Mucosa of rectum (tissue), 2 donors: ENCODE data around the gene SDHAF3.
"Not testable (repeated sequence)": the region's sequence is repeated elsewhere in the genome, so short reads cannot be mapped to it uniquely, and the experiment has no call there.

Experiments used
- H3K27ac ChIP-seq, 2 donors: one replicate each; pipeline ENCODE4 v1.7.0; 2013; ENCODE audit warnings: inconsistent platforms in 2 of 2, low read depth in 2 of 2, low read length in 2 of 2
- H3K27me3 ChIP-seq, 2 donors: one replicate each; pipeline ENCODE4 v1.7.0; 2013; ENCODE audit warnings: low read length in 2 of 2; ENCODE audit not compliant: control insufficient read depth in 2 of 2, insufficient read depth in 2 of 2
- H3K36me3 ChIP-seq, 2 donors: one replicate each; pipeline ENCODE4 v1.7.0; 2013; ENCODE audit warnings: low read length in 2 of 2; ENCODE audit not compliant: control insufficient read depth in 2 of 2, insufficient read depth in 2 of 2
- H3K4me1 ChIP-seq, 2 donors: one replicate each; pipeline ENCODE4 v1.7.0; 2013; ENCODE audit warnings: low read length in 2 of 2, mild to moderate bottlenecking in 1 of 2; ENCODE audit not compliant: control insufficient read depth in 2 of 2, insufficient read depth in 2 of 2
- H3K4me3 ChIP-seq, 2 donors: one replicate each; pipeline ENCODE4 v1.7.0; 2013; ENCODE audit warnings: low read length in 2 of 2
- H3K9ac ChIP-seq, 2 donors: one replicate each; pipeline ENCODE4 v1.7.0; 2013; ENCODE audit warnings: low read length in 2 of 2, low read depth in 1 of 2, mild to moderate bottlenecking in 1 of 2
- H3K9me3 ChIP-seq, 2 donors: one replicate each; pipeline ENCODE4 v1.7.0; 2013; ENCODE audit warnings: low read length in 2 of 2; ENCODE audit not compliant: control insufficient read depth in 2 of 2
- donor health status: healthy.
- donor health status: Normal muscosa, but diverticular disease.

Gene SDHAF3

GRCh38 chr7:97159984-97160383 is 42.5 kb downstream of the SDHAF3 start:
- not testable (repeated sequence) for H3K9me3 ChIP-seq, H3K36me3 ChIP-seq, H3K9ac ChIP-seq, H3K27me3 ChIP-seq, H3K4me1 ChIP-seq, H3K27ac ChIP-seq, H3K4me3 ChIP-seq

- not testable (repeated sequence) for H3K27ac ChIP-seq, H3K9ac ChIP-seq, H3K27me3 ChIP-seq, H3K36me3 ChIP-seq, H3K9me3 ChIP-seq, H3K4me3 ChIP-seq, H3K4me1 ChIP-seq
Observed at GRCh38 chr7:97161609-97162008, 44.1 kb downstream of the SDHAF3 start.

DNA sequence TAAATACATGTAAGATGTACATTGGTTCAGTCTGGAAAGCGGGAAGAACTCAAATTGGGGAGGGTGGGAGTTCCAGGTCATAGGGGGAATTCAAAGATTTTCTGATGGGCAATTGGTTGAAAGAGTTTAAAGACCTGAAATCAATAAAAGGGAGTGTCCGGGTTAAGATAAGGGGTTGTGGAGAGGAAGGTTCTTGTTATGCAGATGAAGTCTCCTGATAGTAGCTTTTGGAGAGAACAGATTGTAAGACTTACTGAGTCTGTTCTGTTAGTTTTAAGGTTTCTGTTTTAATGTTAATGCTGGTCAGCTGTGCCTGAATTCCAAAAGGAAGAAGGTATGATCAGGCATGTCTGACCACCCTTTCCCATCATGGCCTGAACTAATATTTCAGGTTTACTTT is 48.8 kb downstream of the SDHAF3 start:
- Histone ChIP-seq H3K27me3 (no peaks in the 10 kb centered on the region), H3K9ac (no peak overlapping the region), H3K4me3 (no peak overlapping the region), H3K4me1 (no peaks in the 10 kb centered on the region), H3K27ac (no peak overlapping the region), H3K36me3 (no peaks in the 10 kb centered on the region), H3K9me3 (no peaks in the 10 kb centered on the region)

GRCh38 chr7:97167176-97167575 is 49.7 kb downstream of the SDHAF3 start:
- Histone ChIP-seq H3K27ac (no peak overlapping the region), H3K9ac (no peak overlapping the region), H3K9me3 (no peaks in the 10 kb centered on the region), H3K4me1 (no peaks in the 10 kb centered on the region), H3K27me3 (no peaks in the 10 kb centered on the region), H3K4me3 (no peak overlapping the region), H3K36me3 (no peaks in the 10 kb centered on the region)

DNA sequence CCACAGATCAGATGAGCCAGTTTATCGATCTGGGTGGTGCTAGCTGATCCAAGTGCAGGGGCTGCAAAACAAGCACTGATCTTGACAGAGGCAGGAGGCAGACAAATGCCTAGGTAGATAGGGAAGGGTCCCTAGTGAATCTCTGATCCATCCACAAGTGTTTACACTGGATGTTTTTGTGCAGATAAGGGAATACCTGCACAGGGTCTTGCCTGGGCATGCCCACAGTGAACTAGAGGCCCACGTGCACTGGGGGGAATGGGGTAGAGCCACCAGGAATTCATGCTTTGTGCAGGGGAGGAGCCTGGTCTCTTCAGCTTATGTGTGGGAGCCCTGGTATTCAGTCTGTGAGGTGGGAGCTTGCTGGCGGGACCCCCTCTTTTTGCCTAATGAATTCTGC is 50.3 kb downstream of the SDHAF3 start:
- H3K4me3 ChIP-seq: no peak overlapping the region
- H3K36me3 ChIP-seq: no peaks in the 10 kb centered on the region
- no peaks in the 10 kb centered on the region for H3K9me3 ChIP-seq
- no peaks in the 10 kb centered on the region for H3K27me3 ChIP-seq
- H3K27ac ChIP-seq: no peak overlapping the region
- H3K9ac ChIP-seq: no peak overlapping the region
- no peaks in the 10 kb centered on the region for H3K4me1 ChIP-seq

- no peak overlapping the region for H3K9ac ChIP-seq
- H3K9me3 ChIP-seq: no peaks in the 10 kb centered on the region
- no peak overlapping the region for H3K4me3 ChIP-seq
- no peak overlapping the region for H3K27ac ChIP-seq
- no peaks in the 10 kb centered on the region for H3K4me1 ChIP-seq
- no peaks in the 10 kb centered on the region for H3K36me3 ChIP-seq
- H3K27me3 ChIP-seq: no peaks in the 10 kb centered on the region
Observed at GRCh38 chr7:97174303-97174702, 56.8 kb downstream of the SDHAF3 start.

DNA sequence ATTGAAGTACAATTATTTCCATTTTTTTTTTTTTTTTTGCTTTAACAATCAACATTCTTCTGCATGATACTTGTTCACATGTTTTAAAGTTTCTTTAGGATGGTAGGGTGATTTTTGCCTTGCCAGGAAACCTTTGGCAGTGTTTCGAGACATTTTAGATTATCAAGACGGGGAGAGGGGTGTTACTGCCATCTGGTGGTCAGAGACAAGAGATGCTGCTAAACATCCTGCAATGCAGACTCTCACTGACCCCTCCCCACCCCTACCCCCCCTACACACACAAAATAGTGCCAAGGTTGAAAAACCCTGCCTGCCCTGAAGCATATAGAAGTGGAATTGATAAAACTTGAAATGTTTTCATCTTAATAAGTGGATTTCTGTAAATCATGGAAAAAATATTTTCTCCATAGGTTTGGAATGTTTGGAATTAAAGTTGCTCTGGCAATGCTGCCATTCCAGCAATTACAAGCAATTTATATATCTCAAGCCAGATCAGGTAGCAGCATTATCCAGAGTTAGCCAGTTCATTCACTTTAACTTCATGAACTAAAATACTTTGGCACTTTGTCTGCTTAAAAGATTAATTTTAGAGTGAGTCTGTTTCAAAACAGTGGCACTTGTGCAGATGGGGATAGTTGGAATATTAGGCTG is 62.1 kb downstream of the SDHAF3 start:
- no peak overlapping the region for H3K27ac ChIP-seq
- H3K4me3 ChIP-seq: no peak overlapping the region
- no peaks in the 10 kb centered on the region for H3K4me1 ChIP-seq
- H3K9me3 ChIP-seq: no peaks in the 10 kb centered on the region
- no peak overlapping the region for H3K9ac ChIP-seq
- no peaks in the 10 kb centered on the region for H3K27me3 ChIP-seq
- no peaks in the 10 kb centered on the region for H3K36me3 ChIP-seq

DNA sequence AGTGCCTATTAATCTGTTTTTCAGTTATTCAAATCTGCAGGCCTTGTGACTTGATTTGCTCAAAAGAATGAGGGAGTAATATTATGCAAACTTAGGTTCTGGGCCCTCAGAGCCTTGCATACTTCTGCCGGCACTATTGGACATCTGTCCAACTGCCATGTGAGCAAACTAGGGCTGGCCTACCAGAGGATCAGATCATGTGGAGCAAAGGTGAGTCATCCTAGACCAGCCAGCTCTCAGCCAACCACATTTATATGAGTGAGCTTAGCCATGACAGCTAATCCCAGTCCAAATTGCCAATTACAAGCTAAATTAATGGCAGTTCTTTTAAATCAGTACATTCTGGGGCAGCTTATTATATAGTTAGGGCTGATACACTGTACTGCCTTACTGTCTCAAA is 69.6 kb downstream of the SDHAF3 start:
- no peaks in the 10 kb centered on the region for H3K27me3 ChIP-seq

GRCh38 chr7:97196174-97196573 is 78.7 kb downstream of the SDHAF3 start:
- H3K9me3 ChIP-seq, H3K4me3 ChIP-seq, H3K36me3 ChIP-seq, H3K27me3 ChIP-seq, H3K4me1 ChIP-seq, H3K27ac ChIP-seq, H3K9ac ChIP-seq: not testable (repeated sequence)

More for the DNA sequence above, 69.6 kb downstream of the SDHAF3 start:
- Histone ChIP-seq H3K27ac (no peak overlapping the region), H3K36me3 (no peaks in the 10 kb centered on the region), H3K4me3 (no peak overlapping the region), H3K9me3 (no peaks in the 10 kb centered on the region), H3K4me1 (no peaks in the 10 kb centered on the region), H3K9ac (no peak overlapping the region)

DNA sequence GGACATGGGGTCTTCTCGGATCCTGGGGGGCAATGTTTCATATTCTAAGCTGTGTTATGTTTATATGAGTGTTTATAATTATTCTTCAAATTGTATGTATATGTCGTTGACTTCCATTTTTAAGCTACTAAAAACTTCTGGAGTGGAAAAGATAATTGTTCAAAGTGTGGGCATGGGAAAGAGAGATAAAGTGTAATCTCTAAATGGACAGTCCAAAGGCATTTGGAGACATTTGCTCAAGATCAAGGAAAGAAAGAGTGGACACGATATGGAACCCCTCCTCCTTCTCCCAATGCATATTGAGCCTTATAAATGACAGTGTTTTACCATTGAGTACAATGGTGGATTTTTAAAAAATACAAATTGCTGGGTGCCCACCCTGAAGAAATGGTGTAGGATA is 81.1 kb downstream of the SDHAF3 start:
- H3K36me3 ChIP-seq: no peaks in the 10 kb centered on the region
- H3K4me1 ChIP-seq: no peaks in the 10 kb centered on the region
- H3K9me3 ChIP-seq: no peaks in the 10 kb centered on the region
- H3K27me3 ChIP-seq: no peaks in the 10 kb centered on the region
- H3K27ac ChIP-seq: no peak overlapping the region
- H3K9ac ChIP-seq: no peak overlapping the region
- H3K4me3 ChIP-seq: no peak overlapping the region

- no peak overlapping the region for H3K27ac ChIP-seq
- no peak overlapping the region for H3K9ac ChIP-seq
- no peaks in the 10 kb centered on the region for H3K36me3 ChIP-seq
- H3K4me1 ChIP-seq: no peaks in the 10 kb centered on the region
- no peaks in the 10 kb centered on the region for H3K9me3 ChIP-seq
- H3K4me3 ChIP-seq: no peak overlapping the region
- no peaks in the 10 kb centered on the region for H3K27me3 ChIP-seq
Observed at GRCh38 chr7:97200018-97200417, 82.5 kb downstream of the SDHAF3 start.
